K562 (cell line): ENCODE measurements around the gene PFKFB2. TPM values are rescaled to one million over a fixed set of nuclear protein-coding genes. Genes with fewer than 3 reads are reported as not detected.

Source experiments
- ASH1L ChIP-seq: fragments of 450-650 bp; IDR thresholded peaks from 2 replicates; pipeline ENCODE4 v1.6.1; 2018; ENCODE audit warnings: borderline replicate concordance, mild to moderate bottlenecking, low read depth; ENCODE audit not compliant: partially characterized antibody
- CEBPG ChIP-seq, 3 experiments: fragments of 200-800 bp in 1 of 3; sonication (Bioruptor generic) in 1 of 3; sonication (generic) in 1 of 3; formaldehyde crosslinking in 1 of 3; IDR thresholded peaks in 2 of 3; conservative IDR thresholded peaks in 1 of 3; 2 replicates each; pipeline versions ENCODE4 v1.6.1 to v1.8.0; 2016 to 2022; ENCODE audit warnings: missing compliant biosample characterization in 2 of 3, missing genetic modification characterization in 2 of 3, mild to moderate bottlenecking in 1 of 3, missing genetic modification reagents in 1 of 3
- CREBBP ChIP-seq: IDR thresholded peaks from one replicate; pipeline ENCODE4 v1.6.1; 2012; ENCODE audit warnings: low read depth, mild to moderate bottlenecking, control low read depth, inconsistent platforms, low read length
- GTF2F1 ChIP-seq: IDR thresholded peaks from 2 replicates; pipeline ENCODE4 v1.6.1; 2011; ENCODE audit warnings: low read depth, low read length, improper control_type of control experiment
- HIVEP1 ChIP-seq: fragments of 250-450 bp; sonication (Bioruptor Pico); IDR thresholded peaks from 2 replicates; pipeline ENCODE4 v1.4.0; 2020; ENCODE audit warnings: mild to moderate bottlenecking
- MAZ ChIP-seq, 2 experiments: fragments of 450-650 bp in 1 of 2; sonication (generic) in 1 of 2; formaldehyde crosslinking; IDR thresholded peaks in 1 of 2; conservative IDR thresholded peaks in 1 of 2; 2 replicates each; pipeline versions ENCODE4 v1.4.0 to v1.5.0; 2020; ENCODE audit warnings: mild to moderate bottlenecking in 1 of 2, missing genetic modification reagents in 1 of 2
- MXI1 ChIP-seq: IDR thresholded peaks from 2 replicates; pipeline ENCODE4 v1.6.1; 2011; ENCODE audit warnings: low read depth, mild to moderate bottlenecking, improper control_type of control experiment, low read length
- POLR2A ChIP-seq: fragments of 450-650 bp; conservative IDR thresholded peaks from 2 replicates; pipeline ENCODE4 v1.6.1; 2016
- RBBP5 ChIP-seq: fragments of 200-600 bp; sonication (generic); IDR thresholded peaks from 2 replicates; pipeline ENCODE4 v1.6.1; 2012; ENCODE audit warnings: borderline replicate concordance, mild to moderate bottlenecking, low read length, control low read depth, inconsistent platforms; ENCODE audit not compliant: insufficient read depth, poor library complexity, severe bottlenecking
- SMAD4 ChIP-seq: fragments of 250-450 bp; sonication (Bioruptor Pico); conservative IDR thresholded peaks from 2 replicates; pipeline ENCODE4 v1.8.0; 2021; ENCODE audit warnings: inconsistent platforms, mild to moderate bottlenecking, moderate library complexity
- ZFP30 ChIP-seq: fragments of 250-450 bp; sonication (Bioruptor Pico); IDR thresholded peaks from 2 replicates; pipeline ENCODE4 v1.8.0; 2022; ENCODE audit warnings: moderate library complexity, mild to moderate bottlenecking, inconsistent platforms, borderline replicate concordance
- ZFX ChIP-seq: sonication (generic); formaldehyde crosslinking; IDR thresholded peaks from 2 replicates; pipeline ENCODE4 v1.8.0; 2022; ENCODE audit warnings: mild to moderate bottlenecking, missing genetic modification reagents, moderate library complexity
- polyA plus RNA-seq, 8 experiments: library from polyadenylated mRNA; depleted of rRNA in 4 of 8; stranded (reverse) in 5 of 8; unstranded in 3 of 8; fragments of >200 nt; fragmentation: Nextera tagmentation in 2 of 8; fragmentation: Illumina TruSeq in 1 of 8; extraction: Ambion mirVana in 2 of 8; extraction: Trizol in 1 of 8; gene quantifications; 2 replicates each; pipeline versions ENCODE4 v1.2.1 to v1.2.3, GENCODE V29; 2011 to 2014; ENCODE audit warnings: inconsistent platforms in 1 of 8, missing spikeins in 1 of 8
- total RNA-seq, 7 experiments: library from RNA; depleted of rRNA in 6 of 7; stranded (reverse); fragments of >200 nt in 6 of 7; fragmentation: Illumina TruSeq in 2 of 7; extraction: Trizol in 2 of 7; gene quantifications; 2 replicates each; pipeline versions ENCODE4 v1.2.1 to v1.2.3, GENCODE V29; 2011 to 2021; ENCODE audit warnings: low replicate concordance in 1 of 7
- TF ChIP-seq, protein P1 (sequence below): sonication (generic); formaldehyde crosslinking; IDR thresholded peaks from 2 replicates; pipeline ENCODE4 v1.8.0; 2022; ENCODE audit warnings: mild to moderate bottlenecking, missing genetic modification reagents
- TF ChIP-seq, protein P2 (sequence below): fragments of 450-650 bp; IDR thresholded peaks from 2 replicates; pipeline ENCODE4 v1.6.1; 2014; ENCODE audit warnings: low read depth, mild to moderate bottlenecking, moderate library complexity, borderline replicate concordance
- TF ChIP-seq, protein P3 (sequence below): sonication (generic); formaldehyde crosslinking; IDR thresholded peaks from 2 replicates; pipeline ENCODE4 v1.8.0; 2023; ENCODE audit warnings: mild to moderate bottlenecking, missing genetic modification reagents

Gene PFKFB2
- total and polyA plus RNA-seq, 9 of the 15 experiments (the other 6 are each of a cell fraction or from before 2014, with no cell fraction given) = 6.9 to 26.0 (median 16.4) TPM

DNA sequence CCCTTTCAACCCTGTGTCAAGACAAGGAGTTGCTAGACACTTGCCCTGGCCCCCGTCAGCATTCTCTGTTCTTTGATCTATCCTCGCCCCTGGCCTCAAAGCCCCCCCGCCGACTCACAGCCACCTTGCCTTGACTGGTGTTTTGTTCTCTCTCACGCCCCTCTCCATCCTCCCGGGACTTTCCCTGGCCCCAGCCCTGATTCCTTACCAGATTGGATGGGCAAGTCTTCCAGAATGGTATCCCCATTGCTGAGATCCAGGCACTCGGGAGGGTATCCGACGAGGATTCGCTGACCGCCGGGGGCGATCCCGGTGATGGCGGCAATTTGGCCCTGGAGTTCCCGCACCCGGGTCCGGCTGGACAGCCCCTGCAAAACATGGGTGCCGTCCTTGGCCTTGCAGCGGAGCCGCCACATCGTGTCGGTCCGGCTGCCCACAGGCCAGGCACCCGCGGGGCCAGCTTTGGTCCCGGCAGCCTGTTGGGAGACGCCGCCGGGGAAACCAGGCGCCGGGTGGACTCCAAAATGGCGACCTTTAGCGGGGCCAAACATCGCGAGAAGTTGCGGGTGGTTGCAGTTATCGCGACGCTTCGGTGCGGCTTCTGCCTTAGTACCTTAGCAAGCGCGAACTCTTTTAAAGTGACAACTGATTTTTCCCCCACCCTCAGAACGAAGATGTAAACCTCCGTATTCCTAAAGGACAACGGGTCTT lies 2.4 kb upstream of the PFKFB2 start (continued):
- TF ChIP-seq GTF2F1 (0 out of 2 replicates have a peak, but pooled peaks have one; percentile 14), HIVEP1 (CRISPR knock-in tag) (no peak), POLR2A (peak; percentile 94), MAZ (CRISPR knock-in tag; conservative IDR thresholded peaks at IDR 0.05 in 1 of 2, IDR thresholded peaks at IDR 0.05 in 1 of 2) (peak; percentile 33 to 48; a peak in 2 of 4 replicates), MXI1 (peak; percentile 43; the same call in 1 of the 2 replicates), SMAD4 (CRISPR knock-in tag) (0 out of 2 replicates have a peak, but pooled peaks have one; percentile 29), ZFX (CRISPR knock-in tag) (peak; percentile 92), CEBPG (CRISPR knock-in tag; IDR thresholded peaks at IDR 0.05) (peak; percentile 50; the same call in 1 of the 2 replicates), CEBPG (tag; conservative IDR thresholded peaks at IDR 0.05 in 1 of 2, IDR thresholded peaks at IDR 0.05 in 1 of 2) (no peak), RBBP5 (peak; percentile 94), CREBBP (no peak), ZFP30 (CRISPR knock-in tag) (no peak), ASH1L (peak; percentile 57)
- TF ChIP-seq, protein P1, sequence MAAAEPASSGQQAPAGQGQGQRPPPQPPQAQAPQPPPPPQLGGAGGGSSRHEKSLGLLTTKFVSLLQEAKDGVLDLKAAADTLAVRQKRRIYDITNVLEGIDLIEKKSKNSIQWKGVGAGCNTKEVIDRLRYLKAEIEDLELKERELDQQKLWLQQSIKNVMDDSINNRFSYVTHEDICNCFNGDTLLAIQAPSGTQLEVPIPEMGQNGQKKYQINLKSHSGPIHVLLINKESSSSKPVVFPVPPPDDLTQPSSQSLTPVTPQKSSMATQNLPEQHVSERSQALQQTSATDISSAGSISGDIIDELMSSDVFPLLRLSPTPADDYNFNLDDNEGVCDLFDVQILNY = 0 out of 2 replicates have a peak, but pooled peaks have one; percentile 59
- TF ChIP-seq, protein P2, sequence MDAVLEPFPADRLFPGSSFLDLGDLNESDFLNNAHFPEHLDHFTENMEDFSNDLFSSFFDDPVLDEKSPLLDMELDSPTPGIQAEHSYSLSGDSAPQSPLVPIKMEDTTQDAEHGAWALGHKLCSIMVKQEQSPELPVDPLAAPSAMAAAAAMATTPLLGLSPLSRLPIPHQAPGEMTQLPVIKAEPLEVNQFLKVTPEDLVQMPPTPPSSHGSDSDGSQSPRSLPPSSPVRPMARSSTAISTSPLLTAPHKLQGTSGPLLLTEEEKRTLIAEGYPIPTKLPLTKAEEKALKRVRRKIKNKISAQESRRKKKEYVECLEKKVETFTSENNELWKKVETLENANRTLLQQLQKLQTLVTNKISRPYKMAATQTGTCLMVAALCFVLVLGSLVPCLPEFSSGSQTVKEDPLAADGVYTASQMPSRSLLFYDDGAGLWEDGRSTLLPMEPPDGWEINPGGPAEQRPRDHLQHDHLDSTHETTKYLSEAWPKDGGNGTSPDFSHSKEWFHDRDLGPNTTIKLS = peak; percentile 91
- TF ChIP-seq, protein P3, sequence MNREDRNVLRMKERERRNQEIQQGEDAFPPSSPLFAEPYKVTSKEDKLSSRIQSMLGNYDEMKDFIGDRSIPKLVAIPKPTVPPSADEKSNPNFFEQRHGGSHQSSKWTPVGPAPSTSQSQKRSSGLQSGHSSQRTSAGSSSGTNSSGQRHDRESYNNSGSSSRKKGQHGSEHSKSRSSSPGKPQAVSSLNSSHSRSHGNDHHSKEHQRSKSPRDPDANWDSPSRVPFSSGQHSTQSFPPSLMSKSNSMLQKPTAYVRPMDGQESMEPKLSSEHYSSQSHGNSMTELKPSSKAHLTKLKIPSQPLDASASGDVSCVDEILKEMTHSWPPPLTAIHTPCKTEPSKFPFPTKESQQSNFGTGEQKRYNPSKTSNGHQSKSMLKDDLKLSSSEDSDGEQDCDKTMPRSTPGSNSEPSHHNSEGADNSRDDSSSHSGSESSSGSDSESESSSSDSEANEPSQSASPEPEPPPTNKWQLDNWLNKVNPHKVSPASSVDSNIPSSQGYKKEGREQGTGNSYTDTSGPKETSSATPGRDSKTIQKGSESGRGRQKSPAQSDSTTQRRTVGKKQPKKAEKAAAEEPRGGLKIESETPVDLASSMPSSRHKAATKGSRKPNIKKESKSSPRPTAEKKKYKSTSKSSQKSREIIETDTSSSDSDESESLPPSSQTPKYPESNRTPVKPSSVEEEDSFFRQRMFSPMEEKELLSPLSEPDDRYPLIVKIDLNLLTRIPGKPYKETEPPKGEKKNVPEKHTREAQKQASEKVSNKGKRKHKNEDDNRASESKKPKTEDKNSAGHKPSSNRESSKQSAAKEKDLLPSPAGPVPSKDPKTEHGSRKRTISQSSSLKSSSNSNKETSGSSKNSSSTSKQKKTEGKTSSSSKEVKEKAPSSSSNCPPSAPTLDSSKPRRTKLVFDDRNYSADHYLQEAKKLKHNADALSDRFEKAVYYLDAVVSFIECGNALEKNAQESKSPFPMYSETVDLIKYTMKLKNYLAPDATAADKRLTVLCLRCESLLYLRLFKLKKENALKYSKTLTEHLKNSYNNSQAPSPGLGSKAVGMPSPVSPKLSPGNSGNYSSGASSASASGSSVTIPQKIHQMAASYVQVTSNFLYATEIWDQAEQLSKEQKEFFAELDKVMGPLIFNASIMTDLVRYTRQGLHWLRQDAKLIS = 0 out of 2 replicates have a peak, but pooled peaks have one; percentile 5
